GM19240 (cell line): Measurements from ENCODE around the gene ARIH2.
A peak's percentile ranks its signal among the peaks of the same experiment; 100 is the strongest.

Source experiments
- DNase-seq: peaks from one replicate; pipeline ENCODE4 v3.0.0; 2011; ENCODE audit warnings: low spot score; ENCODE audit not compliant: insufficient read length

ARIH2 gene

GRCh38 chr3:49018707-49019006, 100.0 kb downstream of the ARIH2 start:
- no peak for DNase-seq

GRCh38 chr3:49019941-49020329, 101.3 kb downstream of the ARIH2 start:
- no peak for DNase-seq

- DNase-seq, result no peak
Observed at GRCh38 chr3:49020330-49021212, 101.9 kb downstream of the ARIH2 start.

GRCh38 chr3:49021213-49021812, 102.7 kb downstream of the ARIH2 start:
- peak; percentile 83 for DNase-seq

- DNase-seq, result peak; percentile 41
Observed at GRCh38 chr3:49021813-49022687, 103.4 kb downstream of the ARIH2 start, which contains the start of gene NDUFAF3. NDUFAF3 (plus strand) TSS chr3:49022121; CDS start chr3:49022145, 24 bp downstream.

- no peak for DNase-seq
Observed at GRCh38 chr3:49022688-49023171, 104.1 kb downstream of the ARIH2 start.

GRCh38 chr3:49023775-49024174, 105.1 kb downstream of the ARIH2 start:
- no peak for DNase-seq

- no peak for DNase-seq
Observed at GRCh38 chr3:49024449-49024848, 105.8 kb downstream of the ARIH2 start.

- no peak for DNase-seq
Observed at GRCh38 chr3:49025005-49025792, 106.6 kb downstream of the ARIH2 start.

GRCh38 chr3:49025793-49026520, 107.3 kb downstream of the ARIH2 start:
- no peak for DNase-seq

GRCh38 chr3:49026536-49026935, 107.9 kb downstream of the ARIH2 start:
- DNase-seq, result no peak

GRCh38 chr3:49027634-49028033, 109.0 kb downstream of the ARIH2 start:
- no peak for DNase-seq

- DNase-seq, result no peak
Observed at GRCh38 chr3:49028298-49028672, 109.6 kb downstream of the ARIH2 start.

GRCh38 chr3:49028673-49029562, 110.3 kb downstream of the ARIH2 start, which contains the start of gene IMPDH2:
IMPDH2 (minus strand) TSS chr3:49029398; CDS start chr3:49029350, 48 bp downstream.
- peak; percentile 58 for DNase-seq

- DNase-seq, result no peak
Observed at GRCh38 chr3:49029563-49029884, 110.9 kb downstream of the ARIH2 start.

- no peak for DNase-seq
Observed at GRCh38 chr3:49030321-49030720, 111.7 kb downstream of the ARIH2 start.

- DNase-seq, result no peak
Observed at GRCh38 chr3:49032646-49033304, 114.1 kb downstream of the ARIH2 start.

GRCh38 chr3:49034650-49035049, 116.0 kb downstream of the ARIH2 start:
- no peak for DNase-seq

GRCh38 chr3:49035281-49035680, 116.6 kb downstream of the ARIH2 start:
- no peak for DNase-seq
